Gastroesophageal sphincter (tissue), 3 donors: ENCODE data around the gene RALY.

Experiments
- CTCF ChIP-seq, 4 experiments: fragments of 200-600 bp in 2 of 4; fragments of 450-650 bp in 2 of 4; sonication (generic) in 1 of 4; IDR thresholded peaks; one replicate each; pipeline ENCODE4 v1.5.1; 2017 to 2019; ENCODE audit warnings: antibody characterized with exemption in 4 of 4, mild to moderate bottlenecking in 2 of 4, moderate library complexity in 2 of 4
- EP300 ChIP-seq: sonication (generic); formaldehyde crosslinking; IDR thresholded peaks from one replicate; pipeline ENCODE4 v1.6.1; 2017; ENCODE audit warnings: antibody characterized with exemption, mild to moderate bottlenecking
- POLR2A ChIP-seq, 2 donors: fragments of 450-650 bp; IDR thresholded peaks; one replicate each; pipeline ENCODE4 v1.6.1; 2017; ENCODE audit warnings: antibody characterized with exemption in 2 of 2, mild to moderate bottlenecking in 2 of 2, moderate library complexity in 1 of 2
- POLR2AphosphoS5 ChIP-seq: sonication (generic); formaldehyde crosslinking; IDR thresholded peaks from one replicate; pipeline ENCODE4 v1.6.1; 2017; ENCODE audit warnings: antibody characterized with exemption

GRCh38 chr20:34110025-34110744 lies 116.5 kb downstream of the RALY start:
- TF ChIP-seq CTCF (IDR thresholded peaks at IDR 0.05): no peak
- TF ChIP-seq POLR2A (IDR thresholded peaks at IDR 0.05): no peak
- TF ChIP-seq POLR2AphosphoS5: no peak
- TF ChIP-seq EP300: no peak
